T-cell (primary cell): ENCODE results near the gene BTG1. TPM values are rescaled to one million over a fixed set of nuclear protein-coding genes. Genes with fewer than 3 reads are reported as not detected.

Source experiments
- ATAC-seq, 4 experiments: fragments of 200-7000 bp in 3 of 4; fragments of 150-1000 bp in 1 of 4; cut with Tn5 transposase; replicated peaks in 1 of 4; 1 replicate in 3 of 4; 2 replicates in 1 of 4; pipeline ENCODE4 v1.10.0; 2021; ENCODE audit warnings: moderate library complexity in 3 of 4, mild to moderate bottlenecking in 2 of 4, moderate number of reproducible peaks in 1 of 4
- CTCF ChIA-PET, 2 donors: fragments of 300-600 bp; sonication (Branson Sonifier 250); formaldehyde crosslinking; loops; one replicate each; lab custom pipeline; 2022; ENCODE audit warnings: antibody characterized with exemption in 2 of 2; lab: Charles Lee
- POLR2A ChIA-PET, 2 donors: fragments of 300-600 bp; sonication (Branson Sonifier 250); formaldehyde crosslinking; loops; one replicate each; lab custom pipeline; 2022; ENCODE audit warnings: antibody characterized with exemption in 2 of 2; lab: Charles Lee
- DNase-seq, 35 experiments: peaks; one replicate each; pipeline versions ENCODE4 v3.0.0 to v3.0.0-alpha.2; 2013 to 2023
- H3K27ac ChIP-seq: one replicate; pipeline ENCODE4 v1.5.1; 2013; ENCODE audit warnings: low read length
- H3K27me3 ChIP-seq, 2 experiments: replicated peaks in 1 of 2; 1 replicate in 1 of 2; 2 replicates in 1 of 2; pipeline versions ENCODE4 v1.6.1 to v1.7.0; 2013; ENCODE audit warnings: low read length in 1 of 2, mixed read lengths in 1 of 2; ENCODE audit not compliant: control insufficient read depth in 2 of 2, insufficient read depth in 2 of 2; ENCODE audit errors: extremely low read depth in 1 of 2
- H3K36me3 ChIP-seq, 2 donors: 1 replicate in 1 of 2; 2 replicates in 1 of 2; pipeline versions ENCODE4 v1.6.1 to v1.7.0; 2013; ENCODE audit warnings: low read length in 1 of 2; ENCODE audit not compliant: control insufficient read depth in 2 of 2, insufficient read depth in 1 of 2; ENCODE audit errors: extremely low read depth in 1 of 2
- H3K4me1 ChIP-seq, 2 experiments: 1 replicate in 1 of 2; 2 replicates in 1 of 2; pipeline versions ENCODE4 v1.6.1 to v1.7.0; 2013; ENCODE audit warnings: low read length in 2 of 2, mixed read lengths in 1 of 2; ENCODE audit not compliant: insufficient read depth in 2 of 2, control insufficient read depth in 1 of 2; ENCODE audit errors: extremely low read depth in 1 of 2
- H3K4me3 ChIP-seq, 2 donors: 1 replicate in 1 of 2; 2 replicates in 1 of 2; pipeline versions ENCODE4 v1.5.1 to v1.7.0; 2013; ENCODE audit warnings: mild to moderate bottlenecking in 2 of 2, low read length in 1 of 2, moderate library complexity in 1 of 2; ENCODE audit not compliant: control insufficient read depth in 1 of 2; ENCODE audit errors: extremely low read depth in 1 of 2
- H3K9me3 ChIP-seq: 2 replicates; pipeline ENCODE4 v1.7.0; 2013
- H3K27ac Mint-ChIP-seq, 2 donors: one replicate each; pipeline ENCODE4 v1.8.0; 2020 to 2021; ENCODE audit warnings: mild to moderate bottlenecking in 2 of 2, mixed read lengths in 2 of 2
- H3K27me3 Mint-ChIP-seq, 2 donors: one replicate each; pipeline ENCODE4 v1.8.0; 2021 to 2022; ENCODE audit warnings: mixed read lengths in 2 of 2
- H3K36me3 Mint-ChIP-seq: one replicate; pipeline ENCODE4 v1.8.0; 2021; ENCODE audit warnings: mixed read lengths
- H3K4me1 Mint-ChIP-seq, 3 donors: one replicate each; pipeline ENCODE4 v1.8.0; 2020 to 2022; ENCODE audit warnings: mixed read lengths in 3 of 3, mild to moderate bottlenecking in 1 of 3
- H3K4me3 Mint-ChIP-seq, 3 donors: one replicate each; pipeline ENCODE4 v1.8.0; 2020 to 2022; ENCODE audit warnings: mild to moderate bottlenecking in 3 of 3, mixed read lengths in 3 of 3, moderate library complexity in 3 of 3
- H3K9me3 Mint-ChIP-seq, 3 donors: one replicate each; pipeline ENCODE4 v1.8.0; 2020 to 2022; ENCODE audit warnings: mixed read lengths in 3 of 3
- WGBS: methylation state at CpG from one replicate; pipeline ENCODE4 v1.1.5; 2013; ENCODE audit warnings: missing lambda C conversion rate; ENCODE audit not compliant: insufficient coverage; 5-methylcytosine and 5-hydroxymethylcytosine counted together
- total RNA-seq, 35 experiments: library from RNA in 6 of 35; stranded (reverse) in 6 of 35; fragments of 120-200 nt in 1 of 35; gene quantifications; one replicate each; pipeline versions ENCODE4 v1.2.1 to v1.2.4 and lab custom pipeline; 2013 to 2026

The BTG1 gene
- total RNA-seq, 5 donors from 2014 or later (not counting 1 experiment from before 2014, with no cell fraction given) = 484 to 1,238 (median 551) TPM

DNA sequence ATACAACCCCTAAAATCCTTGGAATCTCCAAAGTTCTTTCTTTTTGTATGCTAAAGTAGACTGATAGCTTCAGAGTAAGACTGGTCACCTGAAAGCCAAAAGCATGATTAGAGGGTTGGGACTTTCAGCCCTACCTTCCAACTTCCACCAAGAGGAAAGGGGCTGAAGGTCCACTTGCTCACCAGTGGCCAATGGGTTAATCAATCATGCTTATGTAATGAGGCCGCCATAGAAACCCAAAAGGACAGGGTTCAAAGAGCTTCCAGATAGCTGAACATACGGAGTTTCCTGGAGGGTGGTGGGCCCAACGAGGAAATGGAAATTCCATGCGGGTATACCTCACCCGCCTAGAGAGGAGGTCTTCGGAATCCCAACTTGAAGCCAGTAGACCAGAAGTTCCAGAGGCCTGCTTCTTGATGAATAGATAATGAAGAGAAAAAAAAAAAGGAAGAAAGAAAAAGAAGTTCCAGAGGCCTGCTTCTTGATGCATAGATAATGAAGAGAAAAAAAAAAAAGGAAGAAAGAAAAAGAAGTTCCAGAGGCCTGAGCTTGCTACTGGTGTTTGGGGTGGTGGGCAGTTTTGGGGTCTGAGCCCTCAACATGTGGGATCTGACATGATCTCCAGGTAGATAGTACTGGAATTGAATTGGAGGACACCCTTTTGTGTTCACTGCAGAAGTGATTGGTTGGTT, 11.2 kb upstream of the BTG1 start:
- Mint-ChIP-seq H3K27me3 (no peaks in the 10 kb centered on the region), H3K27ac (peak overlapping the region; percentile 73 to 91), H3K4me1 (peaks cover 55 to 63% (median 60%) of the 10 kb centered on the region in 3 donors), H3K36me3 (peaks cover 4% of the 10 kb centered on the region), H3K9me3 (no peaks in the 10 kb centered on the region), H3K4me3 (peak overlapping the region in 1 of 3 donors; percentile 48)
- no peak overlapping the region for H3K4me3 ChIP-seq
- H3K27me3 ChIP-seq = no peaks in the 10 kb centered on the region
- DNase-seq (no peak), ATAC-seq (no peak)
- no peak overlapping the region for H3K27ac ChIP-seq
- 100% methylated on average over 5 of the region's 6 CpGs for WGBS
- H3K9me3 ChIP-seq = no peaks in the 10 kb centered on the region
- H3K36me3 ChIP-seq = no peaks in the 10 kb centered on the region
- ChIA-PET CTCF (interaction anchor here in 1 of 2 donors (0.7 kb wide), 1 partner anchor 17 kb away, joined by 5 read pairs; no protein-coding TSS in a partner anchor), POLR2A (interaction anchor here (0.7 to 2.3 kb wide), 5 partner anchors 11 to 346 kb away, joined by 5 to 8 read pairs (median 6); partner anchors contain the start of gene BTG1 (in 2 of the 2))
- peaks cover 17 to 24% of the 10 kb centered on the region in 2 experiments for H3K4me1 ChIP-seq

DNA sequence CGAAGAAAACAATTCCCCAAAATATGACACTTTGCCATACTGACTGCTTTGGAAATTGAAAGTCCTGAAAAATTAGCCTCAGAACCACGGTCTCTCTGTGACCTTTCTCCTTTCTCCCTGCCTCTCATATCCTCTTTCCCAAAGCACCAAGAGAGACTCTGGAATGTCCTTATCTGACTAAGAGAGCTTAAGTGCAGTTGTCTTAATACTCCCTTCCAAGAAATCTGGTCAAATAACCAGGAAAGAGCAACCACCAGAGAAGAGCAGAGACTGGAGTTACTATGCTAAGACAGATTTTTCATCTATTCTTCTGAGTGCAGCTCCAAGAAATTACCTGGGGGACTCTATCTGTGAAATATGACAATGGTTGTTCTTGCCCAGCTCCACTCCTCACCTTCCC, 10.5 kb upstream of the BTG1 start:
- Histone ChIP-seq H3K27ac (no peak overlapping the region), H3K36me3 (no peaks in the 10 kb centered on the region), H3K4me1 (peaks cover 17 to 23% of the 10 kb centered on the region in 2 experiments), H3K9me3 (no peaks in the 10 kb centered on the region), H3K4me3 (no peak overlapping the region), H3K27me3 (no peaks in the 10 kb centered on the region)
- DNase-seq = no peak
- ATAC-seq = no peak
- H3K9me3 Mint-ChIP-seq = no peaks in the 10 kb centered on the region
- peak overlapping the region; percentile 73 to 91 for H3K27ac Mint-ChIP-seq
- ChIA-PET POLR2A (interaction anchor here (0.8 to 1.2 kb wide), 2 partner anchors 10 to 19 kb away, joined by 3 to 5 read pairs; partner anchors contain the start of gene BTG1 (in 1 of the 2)), CTCF (no interaction called here)
- 86% methylated on average over 1 of the region's 2 CpGs for WGBS
- H3K27me3 Mint-ChIP-seq = no peaks in the 10 kb centered on the region
- peaks cover 8% of the 10 kb centered on the region for H3K36me3 Mint-ChIP-seq
- no peak overlapping the region for H3K4me3 Mint-ChIP-seq
- H3K4me1 Mint-ChIP-seq = peaks cover 49 to 56% (median 54%) of the 10 kb centered on the region in 3 donors

DNA sequence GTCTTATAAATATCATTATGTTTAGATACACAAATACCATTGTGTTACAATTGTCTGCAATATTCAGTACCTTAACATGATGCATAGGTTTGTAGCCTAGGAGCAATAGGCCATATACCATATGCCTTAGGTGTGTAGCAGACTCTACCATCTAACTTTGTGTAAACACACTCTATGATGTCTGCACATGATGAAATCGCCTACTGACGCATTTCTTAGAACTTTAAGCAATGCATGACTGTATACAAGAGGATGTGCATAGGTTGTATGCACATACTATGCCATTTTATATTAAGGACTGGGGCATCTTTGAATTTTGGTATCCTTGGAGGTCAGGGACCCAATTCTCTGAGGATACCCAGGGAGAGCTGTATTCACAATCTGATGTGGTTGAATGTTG, 10.1 kb upstream of the BTG1 start:
- no peaks in the 10 kb centered on the region for H3K9me3 ChIP-seq
- Mint-ChIP-seq H3K36me3 (peaks cover 8% of the 10 kb centered on the region), H3K27me3 (no peaks in the 10 kb centered on the region), H3K4me1 (peaks cover 45 to 52% (median 50%) of the 10 kb centered on the region in 3 donors), H3K27ac (peak overlapping the region; percentile 73 to 91), H3K4me3 (no peak overlapping the region), H3K9me3 (no peaks in the 10 kb centered on the region)
- no peak overlapping the region for H3K4me3 ChIP-seq
- no peaks in the 10 kb centered on the region for H3K36me3 ChIP-seq
- H3K27me3 ChIP-seq = no peaks in the 10 kb centered on the region
- POLR2A ChIA-PET = interaction anchor here (0.7 to 1.2 kb wide), 3 partner anchors 10 to 29 kb away, joined by 3 to 5 read pairs (median 3); partner anchors contain the start of gene BTG1 (in 1 of the 2)
- ATAC-seq (no peak), DNase-seq (no peak)
- H3K27ac ChIP-seq = no peak overlapping the region
- WGBS = no CpG with 5 or more reads among the region's 2 CpGs
- CTCF ChIA-PET = no interaction called here
- H3K4me1 ChIP-seq = peaks cover 17 to 19% of the 10 kb centered on the region in 2 experiments

DNA sequence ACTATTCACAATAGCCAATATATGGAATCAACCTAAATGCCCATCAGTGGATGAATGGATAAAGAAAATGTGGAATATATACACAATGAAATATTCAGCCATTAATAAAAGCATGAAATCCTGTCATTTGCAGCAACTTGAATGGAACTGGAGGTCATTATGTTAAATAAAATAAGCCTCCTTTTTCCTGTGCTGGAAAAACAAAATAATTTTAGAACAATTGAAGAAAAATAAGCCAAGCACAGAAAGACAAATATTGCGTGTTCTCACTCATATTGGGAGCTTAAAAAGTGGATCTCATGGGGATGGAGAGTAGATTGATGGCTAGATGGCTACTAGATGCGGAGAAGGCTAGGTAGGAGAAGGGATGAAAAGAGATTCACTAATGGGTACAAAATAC, 6.3 kb upstream of the BTG1 start:
- peak overlapping the region in 1 of 2 donors; percentile 19 for H3K27ac Mint-ChIP-seq
- peaks cover 0 to 10% of the 10 kb centered on the region in 2 donors for H3K36me3 ChIP-seq
- H3K4me3 ChIP-seq = no peak overlapping the region
- no CpG with 5 or more reads among the region's 2 CpGs for WGBS
- H3K27ac ChIP-seq = no peak overlapping the region
- CTCF ChIA-PET = interaction anchor here in 1 of 2 donors (0.5 kb wide), 1 partner anchor 8 kb away, joined by 5 read pairs; no protein-coding TSS in a partner anchor
- H3K4me3 Mint-ChIP-seq = no peak overlapping the region
- ATAC-seq (no peak), DNase-seq (no peak)
- peaks cover 6 to 10% of the 10 kb centered on the region in 2 experiments for H3K4me1 ChIP-seq
- POLR2A ChIA-PET = interaction anchor here in 1 of 2 donors (0.7 kb wide), 1 partner anchor 761 kb away, joined by 3 read pairs; no protein-coding TSS in a partner anchor
- peaks cover 37 to 41% (median 39%) of the 10 kb centered on the region in 3 donors for H3K4me1 Mint-ChIP-seq
- H3K9me3 Mint-ChIP-seq = no peaks in the 10 kb centered on the region
- no peaks in the 10 kb centered on the region for H3K27me3 Mint-ChIP-seq
- H3K36me3 Mint-ChIP-seq = peaks cover 20% of the 10 kb centered on the region
- no peaks in the 10 kb centered on the region for H3K27me3 ChIP-seq
- H3K9me3 ChIP-seq = no peaks in the 10 kb centered on the region

DNA sequence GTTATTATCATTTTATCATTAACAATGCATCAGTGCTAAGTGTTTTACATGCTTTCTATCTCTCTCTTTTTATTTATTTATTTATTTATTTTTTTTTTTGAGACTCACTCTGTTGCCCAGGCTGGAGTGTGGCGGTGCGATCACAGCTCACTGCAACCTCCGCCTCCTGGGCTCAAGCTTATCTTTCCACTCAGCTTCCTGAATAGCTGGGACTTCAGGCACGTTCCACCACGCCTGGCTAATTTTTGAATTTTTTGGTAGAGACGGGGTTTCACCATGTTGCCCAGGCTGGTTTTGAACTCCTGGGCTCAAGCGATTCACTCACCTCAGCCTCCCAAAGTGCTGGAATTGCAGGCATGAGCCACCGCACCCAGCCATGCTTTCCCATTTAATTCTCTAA, 3.9 kb upstream of the BTG1 start:
- ChIA-PET POLR2A (interaction anchor here in 1 of 2 donors (0.6 to 1.3 kb wide), 5 partner anchors 15 to 444 kb away, joined by 3 to 6 read pairs (median 4); no protein-coding TSS in a partner anchor), CTCF (interaction anchor here in 1 of 2 donors (0.6 kb wide), 1 partner anchor 459 kb away, joined by 3 read pairs; no protein-coding TSS in a partner anchor)
- Histone ChIP-seq H3K27me3 (no peaks in the 10 kb centered on the region), H3K36me3 (peaks cover 0 to 13% of the 10 kb centered on the region in 2 donors), H3K4me3 (no peak overlapping the region), H3K9me3 (no peaks in the 10 kb centered on the region), H3K4me1 (peaks cover 10% of the 10 kb centered on the region in 2 experiments), H3K27ac (no peak overlapping the region)
- DNase-seq (no peak), ATAC-seq (no peak)
- peak overlapping the region; percentile 50 to 68 for H3K27ac Mint-ChIP-seq
- peak overlapping the region in 1 of 3 donors; percentile 100 for H3K4me3 Mint-ChIP-seq
- peaks cover 25% of the 10 kb centered on the region for H3K36me3 Mint-ChIP-seq
- H3K4me1 Mint-ChIP-seq = peaks cover 27 to 41% (median 32%) of the 10 kb centered on the region in 3 donors
- H3K9me3 Mint-ChIP-seq = no peaks in the 10 kb centered on the region
- no peaks in the 10 kb centered on the region for H3K27me3 Mint-ChIP-seq
- WGBS = no CpG with 5 or more reads among the region's 8 CpGs

DNA sequence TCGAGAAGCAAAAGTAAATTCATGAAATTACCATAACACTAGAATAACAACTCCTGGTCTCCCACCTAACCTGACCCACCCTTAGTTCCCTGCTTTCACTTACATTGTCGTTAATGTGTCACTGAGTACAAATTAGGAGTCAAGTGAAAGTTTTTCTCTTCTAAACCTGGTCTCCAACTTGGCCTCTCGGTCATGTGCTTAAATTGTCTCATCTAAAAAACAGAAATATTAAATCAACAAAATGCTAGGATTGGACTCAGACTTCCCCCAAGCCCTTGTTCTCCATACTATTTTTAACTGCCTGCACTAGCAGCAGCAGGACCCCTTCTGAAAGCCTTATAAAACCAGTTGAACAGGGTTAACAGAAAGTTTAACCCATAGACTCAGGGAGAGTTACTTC, 1.8 kb upstream of the BTG1 start:
- WGBS = no CpG with 5 or more reads among the region's 3 CpGs
- CTCF ChIA-PET = interaction anchor here (0.7 to 0.9 kb wide), 5 partner anchors 133 to 765 kb away, joined by 3 to 5 read pairs (median 4); no protein-coding TSS in a partner anchor

More for the DNA sequence above, 1.8 kb upstream of the BTG1 start:
- peaks cover 46% of the 10 kb centered on the region for H3K36me3 Mint-ChIP-seq
- peak overlapping the region; percentile 99 to 100 for H3K27ac Mint-ChIP-seq
- H3K4me3 Mint-ChIP-seq = peak overlapping the region; percentile 100
- H3K27me3 Mint-ChIP-seq = no peaks in the 10 kb centered on the region
- Histone ChIP-seq H3K4me3 (peak overlapping the region in 1 of 2 donors; percentile 42), H3K27ac (no peak overlapping the region), H3K4me1 (peaks cover 10% of the 10 kb centered on the region in 2 experiments), H3K27me3 (no peaks in the 10 kb centered on the region), H3K36me3 (peaks cover 0 to 33% of the 10 kb centered on the region in 2 donors), H3K9me3 (no peaks in the 10 kb centered on the region)
- H3K4me1 Mint-ChIP-seq = peaks cover 27 to 51% (median 32%) of the 10 kb centered on the region in 3 donors
- H3K9me3 Mint-ChIP-seq = no peaks in the 10 kb centered on the region
- DNase-seq (no peak), ATAC-seq (no peak)
- POLR2A ChIA-PET = interaction anchor here (0.6 to 7.0 kb wide), 12 partner anchors 10 to 450 kb away, joined by 3 to 170 read pairs (median 5); no protein-coding TSS in a partner anchor
